HCT116 (cell line): ENCODE results near the gene CPEB1. TPM values are rescaled to one million over a fixed set of nuclear protein-coding genes. Genes with fewer than 3 reads are reported as not detected.

ENCODE experiments used
- ATAC-seq: fragments of 200-7000 bp; cut with Tn5 transposase; 2 replicates; pipeline ENCODE4 v1.9.1; 2020; ENCODE audit warnings: mild to moderate bottlenecking, moderate library complexity
- BruUV-seq: library from RNA; stranded (reverse); fragments of 400-500 nt; replicated peaks from 2 replicates; lab custom pipeline; 2021; lab: Mats Ljungman, UMichigan
- CTCF ChIA-PET: fragments of 300-600 bp; sonication (Branson Sonifier 250); formaldehyde crosslinking; loops from one replicate; lab custom pipeline; 2021; ENCODE audit warnings: antibody characterized with exemption; lab: Charles Lee
- POLR2A ChIA-PET: fragments of 300-600, 350-600 bp; sonication (Branson Sonifier 250); formaldehyde crosslinking; loops from one replicate; lab custom pipeline; 2021; ENCODE audit warnings: antibody characterized with exemption; lab: Charles Lee
- RAD21 ChIA-PET, 2 experiments: fragments of 300-600 bp; sonication (Branson Sonifier 250); formaldehyde crosslinking; loops; one replicate each; lab custom pipeline; 2023; ENCODE audit warnings: low total read pairs in 2 of 2; ENCODE audit not compliant: uncharacterized antibody in 2 of 2, unreplicated experiment in 2 of 2, low non-redundant PET in 1 of 2; lab: Charles Lee
- DNase-seq: peaks from one replicate; pipeline ENCODE4 v3.0.0-alpha.2; 2010; ENCODE audit warnings: low read depth, low spot score
- H2AFZ ChIP-seq: fragments of 200-600 bp; shearing (Covaris generic), sonication (generic); 2 replicates; pipeline ENCODE4 v1.6.1; 2017; ENCODE audit warnings: low read depth, mixed run types, mixed read lengths, antibody characterized with exemption, low read length; ENCODE audit not compliant: poor library complexity, severe bottlenecking
- H3K27ac ChIP-seq: 2 replicates; pipeline ENCODE4 v1.5.1; 2012; ENCODE audit warnings: low read depth, low read length
- H3K27me3 ChIP-seq: fragments of 200-600 bp; sonication (generic); 2 replicates; pipeline ENCODE4 v1.6.1; 2016; ENCODE audit warnings: mixed run types, low read length, mixed read lengths; ENCODE audit not compliant: insufficient read depth
- H3K36me3 ChIP-seq, 2 experiments: fragments of 200-500 bp in 1 of 2; fragments of 200-600 bp in 1 of 2; sonication (Bioruptor generic) in 1 of 2; sonication (generic) in 1 of 2; 2 replicates each; pipeline versions ENCODE4 v1.5.1 to v1.6.1; 2014 to 2016; ENCODE audit warnings: low read length in 2 of 2, inconsistent platforms in 1 of 2, mixed read lengths in 1 of 2, mixed run types in 1 of 2; ENCODE audit not compliant: insufficient read depth in 2 of 2, control insufficient read depth in 1 of 2
- H3K4me1 ChIP-seq, 2 experiments: fragments of 200-600 bp in 1 of 2; sonication (generic) in 1 of 2; 2 replicates each; pipeline versions ENCODE4 v1.5.1 to v1.6.1; 2012 to 2017; ENCODE audit warnings: low read length in 2 of 2, inconsistent platforms in 1 of 2, mild to moderate bottlenecking in 1 of 2, mixed read lengths in 1 of 2, mixed run types in 1 of 2, moderate library complexity in 1 of 2; ENCODE audit not compliant: insufficient read depth in 2 of 2, control insufficient read depth in 1 of 2
- H3K4me2 ChIP-seq: fragments of 200-600 bp; sonication (generic); 2 replicates; pipeline ENCODE4 v1.6.1; 2017; ENCODE audit warnings: mixed run types, low read length, mixed read lengths
- H3K4me3 ChIP-seq, 2 experiments: fragments of 200-600 bp in 1 of 2; sonication (generic) in 1 of 2; replicated peaks in 1 of 2; 2 replicates each; pipeline ENCODE4 v1.5.1; 2011 to 2016; ENCODE audit warnings: low read length in 2 of 2, control low read depth in 1 of 2, low read depth in 1 of 2, mild to moderate bottlenecking in 1 of 2, mixed read lengths in 1 of 2, mixed run types in 1 of 2
- H3K79me2 ChIP-seq: fragments of 200-600 bp; sonication (generic); 2 replicates; pipeline ENCODE4 v1.6.1; 2017; ENCODE audit warnings: mild to moderate bottlenecking, mixed run types, low read length, moderate library complexity, mixed read lengths; ENCODE audit not compliant: insufficient read depth
- H3K9ac ChIP-seq: fragments of 200-600 bp; sonication (generic); 2 replicates; pipeline ENCODE4 v1.6.1; 2016; ENCODE audit warnings: low read length, mixed read lengths
- H3K9me2 ChIP-seq: fragments of 200-600 bp; sonication (generic), shearing (Covaris generic); 2 replicates; pipeline ENCODE4 v1.6.1; 2017; ENCODE audit warnings: mixed run types, mild to moderate bottlenecking, moderate library complexity; ENCODE audit not compliant: insufficient read depth
- H3K9me3 ChIP-seq, 2 experiments: fragments of 200-500 bp in 1 of 2; fragments of 200-600 bp in 1 of 2; sonication (Bioruptor generic) in 1 of 2; sonication (generic) in 1 of 2; 2 replicates each; pipeline ENCODE4 v1.6.1; 2014 to 2017; ENCODE audit warnings: low read length in 2 of 2, mixed read lengths in 2 of 2, inconsistent platforms in 1 of 2, low read depth in 1 of 2, mild to moderate bottlenecking in 1 of 2, mixed run types in 1 of 2, moderate library complexity in 1 of 2; ENCODE audit not compliant: control insufficient read depth in 1 of 2, insufficient read depth in 1 of 2
- H4K20me1 ChIP-seq: fragments of 200-600 bp; sonication (generic), shearing (Covaris generic); 2 replicates; pipeline ENCODE4 v1.6.1; 2017; ENCODE audit warnings: mixed run types, mild to moderate bottlenecking, moderate library complexity; ENCODE audit not compliant: insufficient read depth
- ATF3 ChIP-seq: IDR thresholded peaks from 2 replicates; pipeline ENCODE4 v1.6.1; 2012
- CBX3 ChIP-seq: IDR thresholded peaks from 2 replicates; pipeline ENCODE4 v1.6.1; 2012; ENCODE audit warnings: low read depth
- CEBPB ChIP-seq: IDR thresholded peaks from 2 replicates; pipeline ENCODE4 v1.6.1; 2012; ENCODE audit warnings: low read depth
- EGR1 ChIP-seq: IDR thresholded peaks from 2 replicates; pipeline ENCODE4 v1.6.1; 2012; ENCODE audit warnings: low read depth
- ELF1 ChIP-seq: IDR thresholded peaks from 2 replicates; pipeline ENCODE4 v1.6.1; 2012; ENCODE audit warnings: low read depth, borderline replicate concordance
- EZH2 ChIP-seq: fragments of 200-600 bp; sonication (generic); IDR thresholded peaks from 2 replicates; pipeline ENCODE4 v1.6.1; 2017; ENCODE audit warnings: antibody characterized with exemption, mixed run types
- EZH2phosphoT487 ChIP-seq: fragments of 200-600 bp; IDR thresholded peaks from 2 replicates; pipeline ENCODE4 v1.6.1; 2018; ENCODE audit warnings: antibody characterized with exemption, borderline replicate concordance
- FOSL1 ChIP-seq: IDR thresholded peaks from 2 replicates; pipeline ENCODE4 v1.6.1; 2012; ENCODE audit warnings: low read depth
- JUND ChIP-seq: IDR thresholded peaks from 2 replicates; pipeline ENCODE4 v1.6.1; 2012
- MAX ChIP-seq: IDR thresholded peaks from 2 replicates; pipeline ENCODE4 v1.6.1; 2012
- POLR2A ChIP-seq: IDR thresholded peaks from 2 replicates; pipeline ENCODE4 v1.7.0; 2011; ENCODE audit warnings: borderline replicate concordance; ENCODE audit not compliant: insufficient read depth, insufficient read length; ENCODE audit errors: extremely low read depth
- POLR2AphosphoS5 ChIP-seq: IDR thresholded peaks from 2 replicates; pipeline ENCODE4 v1.6.1; 2011; ENCODE audit warnings: mild to moderate bottlenecking, low read depth, low read length, moderate library complexity
- RAD21 ChIP-seq: IDR thresholded peaks from 2 replicates; pipeline ENCODE4 v1.6.1; 2012; ENCODE audit warnings: low read depth, mild to moderate bottlenecking
- REST ChIP-seq: IDR thresholded peaks from 2 replicates; pipeline ENCODE4 v1.6.1; 2012; ENCODE audit warnings: low read depth
- SIN3A ChIP-seq: IDR thresholded peaks from 2 replicates; pipeline ENCODE4 v1.6.1; 2012; ENCODE audit warnings: low read depth
- TCF7L2 ChIP-seq: IDR thresholded peaks from 2 replicates; pipeline ENCODE4 v1.7.0; 2011; ENCODE audit warnings: borderline replicate concordance, inconsistent platforms; ENCODE audit not compliant: insufficient read depth, insufficient read length; ENCODE audit errors: extremely low read depth
- YY1 ChIP-seq: IDR thresholded peaks from 2 replicates; pipeline ENCODE4 v1.6.1; 2011; ENCODE audit warnings: low read length, low read depth, moderate library complexity, mild to moderate bottlenecking; ENCODE audit not compliant: insufficient replicate concordance; ENCODE audit errors: extremely low read depth
- ZBTB33 ChIP-seq: IDR thresholded peaks from 2 replicates; pipeline ENCODE4 v1.6.1; 2011; ENCODE audit warnings: mild to moderate bottlenecking, low read length, moderate library complexity; ENCODE audit not compliant: insufficient replicate concordance; ENCODE audit errors: extremely low read depth
- ZFX ChIP-seq: fragments of 450-650 bp; IDR thresholded peaks from 2 replicates; pipeline ENCODE4 v1.6.1; 2017
- intact Hi-C: fragments of 100-400 bp; cut with micrococcal nuclease; formaldehyde crosslinking; loops from 2 replicates; pipeline ENCODE4 v1.10.0; 2022
- total RNA-seq: library from RNA; stranded (reverse); gene quantifications from one replicate; pipeline ENCODE4 v1.2.1, GENCODE V29; 2021; ENCODE audit not compliant: unreplicated experiment

CPEB1 gene
- total RNA-seq, 1 experiment from 2014 or later = not detected

- no peaks in the 10 kb centered on the region for H3K9me2 ChIP-seq
- peaks cover 22% of the 10 kb centered on the region for H3K79me2 ChIP-seq
- no peak overlapping the region for H3K9ac ChIP-seq
- peaks cover 0 to 13% of the 10 kb centered on the region in 2 experiments; a peak in 3 of 4 replicates for H3K4me1 ChIP-seq
- H3K9me3 ChIP-seq = no peaks in the 10 kb centered on the region
- BruUV-seq = no TSS peak
- H4K20me1 ChIP-seq = peaks cover 8% of the 10 kb centered on the region; the same call in 1 of the 2 replicates
- TF ChIP-seq SIN3A = no peak
- no peak for TF ChIP-seq RAD21
- no peak for TF ChIP-seq TCF7L2
- no peak for TF ChIP-seq EZH2
- TF ChIP-seq FOSL1 = no peak
- TF ChIP-seq ZFX = no peak
- no peak for TF ChIP-seq ATF3
- no peak for TF ChIP-seq MAX
- no peak for TF ChIP-seq REST
- TF ChIP-seq ELF1 = no peak
- no peak for TF ChIP-seq CBX3
- no peak for TF ChIP-seq EZH2phosphoT487
- no peak for TF ChIP-seq ZBTB33
- TF ChIP-seq EGR1 = no peak
- no peak for TF ChIP-seq JUND
- no peak for TF ChIP-seq YY1
- no peak for TF ChIP-seq CEBPB
- TF ChIP-seq POLR2AphosphoS5 = no peak
- TF ChIP-seq POLR2A = no peak
- ChIA-PET POLR2A (no interaction called here), CTCF (interaction anchor here (0.8 to 2.3 kb wide), 2 partner anchors 13 to 19 kb away, joined by 3 to 7 read pairs; no protein-coding TSS in a partner anchor), RAD21 (no interaction called here)
- no peak overlapping the region for H3K4me2 ChIP-seq
- H3K36me3 ChIP-seq = peaks cover 7 to 18% of the 10 kb centered on the region in 2 experiments; a peak in 3 of 4 replicates
- DNase-seq (no peak), ATAC-seq (no peak)
- intact Hi-C loops = loop anchor here (5.0 kb wide), 1 partner anchor 264 kb away; the partner anchor contains the start of genes FSD2 and WHAMM
- H2AFZ ChIP-seq = no peak overlapping the region
- H3K4me3 ChIP-seq = no peak overlapping the region
- no peak overlapping the region for H3K27ac ChIP-seq
- H3K27me3 ChIP-seq = peaks cover 6% of the 10 kb centered on the region; the same call in 1 of the 2 replicates
Observed at GRCh38 chr15:82543160-82543559, 104.0 kb downstream of the CPEB1 start.
